ENCODE measurements around the gene NID1. TPM values are rescaled to one million over a fixed set of nuclear protein-coding genes. Genes with fewer than 3 reads are reported as not detected.

The NID1 gene
- total RNA-seq, 4 donors from 2014 or later, result 180 to 391 (median 250) TPM

GRCh38 chr1:236018885-236019453 lies 45.9 kb downstream of the NID1 start:
- TF ChIP-seq CTCF (IDR thresholded peaks at IDR 0.05; ENCODE audit: low read depth), result no peak

- no peak for TF ChIP-seq CTCF (IDR thresholded peaks at IDR 0.05; ENCODE audit: low read depth)
Observed at GRCh38 chr1:236016782-236017400, 48.0 kb downstream of the NID1 start.

- no peak for TF ChIP-seq CTCF (IDR thresholded peaks at IDR 0.05; ENCODE audit: low read depth)
Observed at GRCh38 chr1:236016083-236016482, 48.8 kb downstream of the NID1 start.

- TF ChIP-seq CTCF (IDR thresholded peaks at IDR 0.05; ENCODE audit: low read depth), result no peak
Observed at GRCh38 chr1:236015539-236015938, 49.4 kb downstream of the NID1 start.

- TF ChIP-seq CTCF (IDR thresholded peaks at IDR 0.05; ENCODE audit: low read depth), result no peak
Observed at GRCh38 chr1:236013330-236013729, 51.6 kb downstream of the NID1 start.

GRCh38 chr1:236011641-236012040 lies 53.2 kb downstream of the NID1 start:
- no peak for TF ChIP-seq CTCF (IDR thresholded peaks at IDR 0.05; ENCODE audit: low read depth)

- no peak for TF ChIP-seq CTCF (IDR thresholded peaks at IDR 0.05; ENCODE audit: low read depth)
Observed at GRCh38 chr1:236010443-236010842, 54.4 kb downstream of the NID1 start.

Data from subcutaneous adipose tissue (tissue), 4 donors.